Neural progenitor cell (in vitro differentiated cells): ENCODE data around the gene TSEN34. TPM values are rescaled to one million over a fixed set of nuclear protein-coding genes. Genes with fewer than 3 reads are reported as not detected.
"Not testable (repeated sequence)": the region's sequence is repeated elsewhere in the genome, so short reads cannot be mapped to it uniquely, and the experiment has no call there.

ENCODE experiments used
- DNase-seq: peaks from one replicate; pipeline ENCODE4 v3.0.0-alpha.2; 2016; ENCODE audit warnings: low spot score
- H2AFZ ChIP-seq: fragments of 200-600 bp; sonication (generic); replicated peaks from 2 replicates; pipeline ENCODE4 v1.6.1; 2016; ENCODE audit warnings: antibody characterized with exemption
- H3F3A ChIP-seq: fragments of 200-600 bp; sonication (generic); 2 replicates; pipeline ENCODE4 v1.6.1; 2016; ENCODE audit warnings: antibody characterized with exemption, low read depth
- H3K27ac ChIP-seq: fragments of 200-600 bp; sonication (generic); 2 replicates; pipeline ENCODE4 v1.5.1; 2016; ENCODE audit warnings: mild to moderate bottlenecking
- H3K27me3 ChIP-seq: fragments of 200-600 bp; sonication (generic); 2 replicates; pipeline ENCODE4 v1.6.1; 2016; ENCODE audit warnings: mild to moderate bottlenecking, moderate library complexity
- H3K36me3 ChIP-seq: fragments of 200-600 bp; sonication (generic); 2 replicates; pipeline ENCODE4 v1.5.1; 2016
- H3K4me1 ChIP-seq: fragments of 200-600 bp; sonication (generic); 2 replicates; pipeline ENCODE4 v1.6.1; 2016; ENCODE audit warnings: mixed run types
- H3K4me2 ChIP-seq: fragments of 200-600 bp; sonication (generic); 2 replicates; pipeline ENCODE4 v1.6.1; 2016
- H3K4me3 ChIP-seq: fragments of 200-600 bp; sonication (generic); 2 replicates; pipeline ENCODE4 v1.5.1; 2016
- H3K79me2 ChIP-seq: fragments of 200-600 bp; sonication (generic); 2 replicates; pipeline ENCODE4 v1.6.1; 2016; ENCODE audit warnings: low read depth
- H3K9ac ChIP-seq: fragments of 200-600 bp; sonication (generic); 2 replicates; pipeline ENCODE4 v1.6.1; 2016
- H3K9me3 ChIP-seq: fragments of 200-600 bp; sonication (generic); 2 replicates; pipeline ENCODE4 v1.5.1; 2016; ENCODE audit warnings: low read depth
- H4K20me1 ChIP-seq: fragments of 200-600 bp; sonication (generic); 2 replicates; pipeline ENCODE4 v1.6.1; 2016; ENCODE audit warnings: low read depth
- H3K27ac Mint-ChIP-seq: 3 replicates; pipeline ENCODE4 v1.8.0; 2021; ENCODE audit warnings: mixed read lengths
- H3K27me3 Mint-ChIP-seq: 2 replicates; pipeline ENCODE4 v1.8.0; 2022; ENCODE audit warnings: low read depth, mild to moderate bottlenecking, inconsistent platforms, moderate library complexity, mixed read lengths; ENCODE audit not compliant: insufficient read depth
- H3K36me3 Mint-ChIP-seq: 3 replicates; pipeline ENCODE4 v1.8.0; 2021; ENCODE audit warnings: mixed read lengths
- H3K4me1 Mint-ChIP-seq: 3 replicates; pipeline ENCODE4 v1.8.0; 2021; ENCODE audit warnings: mixed read lengths
- H3K4me3 Mint-ChIP-seq: 3 replicates; pipeline ENCODE4 v1.8.0; 2021; ENCODE audit warnings: mild to moderate bottlenecking, moderate library complexity, mixed read lengths
- H3K9me3 Mint-ChIP-seq: 3 replicates; pipeline ENCODE4 v1.8.0; 2020; ENCODE audit warnings: mixed read lengths
- CTCF ChIP-seq: fragments of 200-600 bp; sonication (generic); IDR thresholded peaks from 2 replicates; pipeline ENCODE4 v1.5.1; 2017; ENCODE audit warnings: antibody characterized with exemption, mild to moderate bottlenecking
- EZH2 ChIP-seq: fragments of 200-600 bp; sonication (generic); IDR thresholded peaks from 2 replicates; pipeline ENCODE4 v1.6.1; 2017; ENCODE audit warnings: antibody characterized with exemption, mild to moderate bottlenecking, moderate library complexity
- EZH2phosphoT487 ChIP-seq: fragments of 200-600 bp; sonication (generic); IDR thresholded peaks from 2 replicates; pipeline ENCODE4 v1.6.1; 2017; ENCODE audit warnings: antibody characterized with exemption
- total RNA-seq: library from RNA; depleted of rRNA; stranded (reverse); fragments of >200 nt; gene quantifications from 2 replicates; pipeline ENCODE4 v1.2.3, GENCODE V29; 2015; ENCODE audit warnings: low replicate concordance

TSEN34 gene
- total RNA-seq, 1 donor from 2014 or later, result 10.3 TPM

GRCh38 chr19:54216869-54217268, 25.8 kb downstream of the TSEN34 start:
- H3F3A ChIP-seq, result no peaks in the 10 kb centered on the region
- peaks cover 28% of the 10 kb centered on the region for H3K4me1 Mint-ChIP-seq

GRCh38 chr19:54217517-54218247, 26.6 kb downstream of the TSEN34 start:
- H3K9ac ChIP-seq, H3K9me3 ChIP-seq, H3K27me3 ChIP-seq, H3K4me3 ChIP-seq, H3K9me3 Mint-ChIP-seq, H3K27ac ChIP-seq, H3K79me2 ChIP-seq, H3K4me1 ChIP-seq, H3K27me3 Mint-ChIP-seq, H3K4me2 ChIP-seq, H3K36me3 Mint-ChIP-seq, H4K20me1 ChIP-seq, H2AFZ ChIP-seq, H3F3A ChIP-seq, H3K36me3 ChIP-seq, DNase-seq: not testable (repeated sequence)
- Mint-ChIP-seq H3K4me1 (peaks cover 28% of the 10 kb centered on the region), H3K4me3 (peak overlapping the region; percentile 18), H3K27ac (peak overlapping the region; percentile 60)

More at GRCh38 chr19:54216869-54217268, 25.8 kb downstream of the TSEN34 start:
- H3K27me3 ChIP-seq, result no peaks in the 10 kb centered on the region
- H3K36me3 ChIP-seq, result no peaks in the 10 kb centered on the region
- no peak overlapping the region for H3K9ac ChIP-seq
- Mint-ChIP-seq H3K27me3 (peaks cover 6% of the 10 kb centered on the region), H3K4me3 (peak overlapping the region; percentile 5), H3K27ac (peak overlapping the region; percentile 69), H3K9me3 (no peaks in the 10 kb centered on the region), H3K36me3 (peaks cover 6% of the 10 kb centered on the region)
- DNase-seq, result no peak
- H3K9me3 ChIP-seq, result no peaks in the 10 kb centered on the region
- no peak for TF ChIP-seq EZH2
- no peak for TF ChIP-seq CTCF
- TF ChIP-seq EZH2phosphoT487, result no peak
- no peak overlapping the region for H3K27ac ChIP-seq
- no peak overlapping the region for H3K4me3 ChIP-seq
- no peak overlapping the region for H2AFZ ChIP-seq
- no peaks in the 10 kb centered on the region for H3K4me1 ChIP-seq
- H3K4me2 ChIP-seq, result no peak overlapping the region
- H4K20me1 ChIP-seq, result no peaks in the 10 kb centered on the region
- no peaks in the 10 kb centered on the region for H3K79me2 ChIP-seq

- Histone ChIP-seq H3K4me2 (no peak overlapping the region), H4K20me1 (no peaks in the 10 kb centered on the region), H3K27me3 (peaks cover 3% of the 10 kb centered on the region), H3K36me3 (no peaks in the 10 kb centered on the region), H3K4me3 (no peak overlapping the region), H3K9ac (no peak overlapping the region), H2AFZ (no peak overlapping the region), H3K9me3 (no peaks in the 10 kb centered on the region), H3K4me1 (no peaks in the 10 kb centered on the region), H3F3A (no peaks in the 10 kb centered on the region), H3K27ac (no peak overlapping the region), H3K79me2 (no peaks in the 10 kb centered on the region)
- DNase-seq, result no peak
- H3K27ac Mint-ChIP-seq, result peak overlapping the region; percentile 69
- peaks cover 26% of the 10 kb centered on the region for H3K4me1 Mint-ChIP-seq
- peaks cover 6% of the 10 kb centered on the region for H3K27me3 Mint-ChIP-seq
- no peak overlapping the region for H3K4me3 Mint-ChIP-seq
- no peaks in the 10 kb centered on the region for H3K9me3 Mint-ChIP-seq
- H3K36me3 Mint-ChIP-seq, result peaks cover 5% of the 10 kb centered on the region
- TF ChIP-seq EZH2phosphoT487 (no peak), CTCF (no peak), EZH2 (no peak)
Observed at GRCh38 chr19:54218259-54218658, 27.2 kb downstream of the TSEN34 start.

- H3K27ac Mint-ChIP-seq, result peak overlapping the region; percentile 69
- no peak for DNase-seq
- peaks cover 4% of the 10 kb centered on the region for H3K36me3 Mint-ChIP-seq
- no peaks in the 10 kb centered on the region for H3K4me1 ChIP-seq
- no peaks in the 10 kb centered on the region for H3K9me3 Mint-ChIP-seq
- H3K27me3 ChIP-seq, result peaks cover 4% of the 10 kb centered on the region
- no peak overlapping the region for H3K27ac ChIP-seq
- H2AFZ ChIP-seq, result no peak overlapping the region
- H3K9ac ChIP-seq, result no peak overlapping the region
- no peak overlapping the region for H3K4me3 ChIP-seq
- H3K36me3 ChIP-seq, result no peaks in the 10 kb centered on the region
- peaks cover 6% of the 10 kb centered on the region for H3K27me3 Mint-ChIP-seq
- no peaks in the 10 kb centered on the region for H4K20me1 ChIP-seq
- no peaks in the 10 kb centered on the region for H3K9me3 ChIP-seq
- H3K79me2 ChIP-seq, result no peaks in the 10 kb centered on the region
- H3K4me1 Mint-ChIP-seq, result peaks cover 27% of the 10 kb centered on the region
- TF ChIP-seq EZH2 (no peak), EZH2phosphoT487 (no peak), CTCF (no peak)
- H3K4me3 Mint-ChIP-seq, result peak overlapping the region; percentile 41
- H3K4me2 ChIP-seq, result no peak overlapping the region
- no peaks in the 10 kb centered on the region for H3F3A ChIP-seq
Observed at GRCh38 chr19:54218960-54219661, 28.0 kb downstream of the TSEN34 start.

- H3K36me3 Mint-ChIP-seq, H3K4me3 ChIP-seq, H3K27ac ChIP-seq, H3K79me2 ChIP-seq, H3F3A ChIP-seq, H3K27ac Mint-ChIP-seq, H3K27me3 ChIP-seq, H2AFZ ChIP-seq, H3K9ac ChIP-seq, H3K9me3 Mint-ChIP-seq, H3K36me3 ChIP-seq, H3K27me3 Mint-ChIP-seq, H3K4me3 Mint-ChIP-seq, H3K4me2 ChIP-seq, H3K9me3 ChIP-seq, H4K20me1 ChIP-seq, DNase-seq, H3K4me1 ChIP-seq: not testable (repeated sequence)
- peaks cover 25% of the 10 kb centered on the region for H3K4me1 Mint-ChIP-seq
Observed at GRCh38 chr19:54219702-54220101, 28.6 kb downstream of the TSEN34 start.
